ENCODE measurements around the gene TAB3. TPM values are rescaled to one million over a fixed set of nuclear protein-coding genes. Genes with fewer than 3 reads are reported as not detected.

The TAB3 gene
- total RNA-seq, 2 donors from 2014 or later = 34.8 to 40.6 TPM

DNA sequence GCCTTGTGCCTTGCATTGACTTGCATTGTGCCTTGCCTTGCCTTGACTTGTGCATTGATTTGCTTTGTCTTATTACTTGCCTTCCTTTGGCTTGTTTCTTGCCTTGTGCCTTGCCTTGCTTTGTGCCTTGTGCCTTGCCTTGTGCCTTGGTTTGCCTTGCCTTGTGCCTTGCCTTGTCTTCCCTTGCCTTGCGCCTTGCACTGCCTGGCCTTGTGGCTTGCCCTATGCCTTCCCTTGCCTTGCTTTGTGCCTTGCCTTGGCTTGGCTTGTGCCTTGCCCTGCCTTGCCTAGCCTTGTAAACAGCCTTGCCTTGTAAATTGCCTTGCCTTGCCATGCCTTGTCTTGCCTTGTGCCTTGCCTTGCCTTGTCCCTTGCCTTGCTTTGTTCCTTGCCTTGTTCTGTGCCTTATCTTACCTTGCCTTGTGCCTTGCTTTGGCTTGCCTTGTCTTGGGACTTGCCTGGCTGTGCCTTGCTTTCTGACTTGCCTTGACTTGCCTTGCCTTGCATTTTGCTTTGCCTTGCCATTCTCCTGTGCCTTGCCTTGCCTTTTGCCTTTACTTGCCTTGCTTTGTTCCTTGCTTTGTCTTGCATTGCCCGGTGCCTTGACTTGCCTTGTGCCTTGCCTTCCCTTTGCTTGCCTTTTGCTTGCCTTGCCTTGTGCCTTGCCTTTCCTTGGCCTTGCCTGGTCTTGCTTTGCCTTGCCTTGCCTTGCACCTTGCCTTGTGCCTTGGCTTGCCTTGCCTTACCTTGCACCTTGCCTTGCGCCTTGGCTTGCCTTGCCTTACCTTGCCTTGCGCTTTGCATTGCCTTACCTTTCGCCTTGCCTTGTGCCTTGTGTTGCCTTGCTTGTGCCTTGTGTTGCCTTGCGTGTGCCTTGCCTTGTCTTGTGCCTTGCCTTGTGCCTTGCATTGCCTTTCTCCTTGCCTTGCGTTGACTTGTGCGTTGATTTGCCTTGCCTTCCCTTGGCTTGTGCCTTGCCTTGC lies 97.5 kb downstream of the TAB3 start:
- Histone ChIP-seq H3K4me3 (no peak overlapping the region), H3K4me1 (ENCODE audit: control insufficient read depth in 1 of 2, low read depth in 2 of 2) (no peaks in the 10 kb centered on the region), H3K27me3 (replicated peaks; ENCODE audit: insufficient read depth) (no peaks in the 10 kb centered on the region), H3K9me3 (no peaks in the 10 kb centered on the region), H3K36me3 (no peaks in the 10 kb centered on the region), H3K27ac (no peak overlapping the region)
- DNase-seq (ENCODE audit: low spot score) (no peak), ATAC-seq (ENCODE audit: insufficient number of reproducible peaks, low FRiP score, low read depth) (no peak)
- TF ChIP-seq, protein P1, sequence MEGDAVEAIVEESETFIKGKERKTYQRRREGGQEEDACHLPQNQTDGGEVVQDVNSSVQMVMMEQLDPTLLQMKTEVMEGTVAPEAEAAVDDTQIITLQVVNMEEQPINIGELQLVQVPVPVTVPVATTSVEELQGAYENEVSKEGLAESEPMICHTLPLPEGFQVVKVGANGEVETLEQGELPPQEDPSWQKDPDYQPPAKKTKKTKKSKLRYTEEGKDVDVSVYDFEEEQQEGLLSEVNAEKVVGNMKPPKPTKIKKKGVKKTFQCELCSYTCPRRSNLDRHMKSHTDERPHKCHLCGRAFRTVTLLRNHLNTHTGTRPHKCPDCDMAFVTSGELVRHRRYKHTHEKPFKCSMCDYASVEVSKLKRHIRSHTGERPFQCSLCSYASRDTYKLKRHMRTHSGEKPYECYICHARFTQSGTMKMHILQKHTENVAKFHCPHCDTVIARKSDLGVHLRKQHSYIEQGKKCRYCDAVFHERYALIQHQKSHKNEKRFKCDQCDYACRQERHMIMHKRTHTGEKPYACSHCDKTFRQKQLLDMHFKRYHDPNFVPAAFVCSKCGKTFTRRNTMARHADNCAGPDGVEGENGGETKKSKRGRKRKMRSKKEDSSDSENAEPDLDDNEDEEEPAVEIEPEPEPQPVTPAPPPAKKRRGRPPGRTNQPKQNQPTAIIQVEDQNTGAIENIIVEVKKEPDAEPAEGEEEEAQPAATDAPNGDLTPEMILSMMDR (IDR thresholded peaks at IDR 0.05) = no peak

- Histone ChIP-seq H3K4me1 (ENCODE audit: control insufficient read depth in 1 of 2, low read depth in 2 of 2) (no peaks in the 10 kb centered on the region), H3K9me3 (no peaks in the 10 kb centered on the region), H3K4me3 (no peak overlapping the region), H3K27me3 (replicated peaks; ENCODE audit: insufficient read depth) (no peaks in the 10 kb centered on the region), H3K27ac (no peak overlapping the region), H3K36me3 (no peaks in the 10 kb centered on the region)
- ATAC-seq (ENCODE audit: insufficient number of reproducible peaks, low FRiP score, low read depth) (no peak), DNase-seq (ENCODE audit: low spot score) (no peak)
- TF ChIP-seq, protein P1 (IDR thresholded peaks at IDR 0.05) = no peak
Measured at GRCh38 chrX:30787012-30787411, 102.0 kb downstream of the TAB3 start.

GRCh38 chrX:30786374-30786773 lies 102.7 kb downstream of the TAB3 start:
- no peaks in the 10 kb centered on the region for H3K9me3 ChIP-seq
- ATAC-seq (ENCODE audit: insufficient number of reproducible peaks, low FRiP score, low read depth) (no peak), DNase-seq (ENCODE audit: low spot score) (no peak)
- no peak overlapping the region for H3K27ac ChIP-seq
- no peaks in the 10 kb centered on the region for H3K36me3 ChIP-seq
- H3K27me3 ChIP-seq (replicated peaks; ENCODE audit: insufficient read depth) = no peaks in the 10 kb centered on the region
- H3K4me3 ChIP-seq = no peak overlapping the region
- H3K4me1 ChIP-seq (ENCODE audit: control insufficient read depth in 1 of 2, low read depth in 2 of 2) = no peaks in the 10 kb centered on the region
- TF ChIP-seq, protein P1 (IDR thresholded peaks at IDR 0.05) = no peak

DNA sequence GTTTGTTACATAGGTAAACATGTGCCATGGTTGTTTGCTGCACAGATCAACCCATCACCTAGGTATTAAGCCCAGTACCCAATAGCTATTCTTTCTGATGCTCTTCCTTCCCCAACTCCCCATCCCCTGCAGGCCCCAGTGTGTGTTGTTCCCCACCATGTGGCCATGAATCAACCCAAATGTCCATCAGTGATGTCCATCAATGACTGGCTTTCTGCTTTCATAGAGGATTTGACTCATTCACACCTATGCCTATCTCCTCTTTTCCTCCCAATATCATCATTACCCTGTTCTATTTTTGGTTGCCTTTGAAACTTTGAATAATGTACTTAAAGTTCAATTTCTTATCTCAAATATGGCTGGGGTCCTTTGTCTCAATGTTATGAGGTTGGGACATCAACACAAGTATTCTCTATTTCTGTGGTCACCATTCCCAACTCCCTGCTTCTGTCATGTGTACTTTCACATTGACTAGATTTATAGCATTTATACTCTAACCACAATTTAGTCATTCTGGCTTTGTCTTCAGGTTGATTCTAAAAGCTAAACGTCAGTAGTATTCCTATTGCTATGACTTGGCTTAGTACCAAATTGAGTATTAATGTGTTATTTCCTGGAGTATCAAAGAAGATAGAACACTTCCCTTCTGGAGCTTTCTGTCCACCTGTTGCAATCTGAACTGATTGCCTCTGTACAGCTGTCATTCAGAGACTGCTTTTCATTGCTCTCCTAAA lies 107.2 kb downstream of the TAB3 start:
- Histone ChIP-seq H3K9me3 (no peaks in the 10 kb centered on the region), H3K27ac (no peak overlapping the region), H3K4me3 (no peak overlapping the region), H3K27me3 (replicated peaks; ENCODE audit: insufficient read depth) (no peaks in the 10 kb centered on the region), H3K36me3 (no peaks in the 10 kb centered on the region), H3K4me1 (ENCODE audit: control insufficient read depth in 1 of 2, low read depth in 2 of 2) (no peaks in the 10 kb centered on the region)
- ATAC-seq (ENCODE audit: insufficient number of reproducible peaks, low FRiP score, low read depth) = no peak
- TF ChIP-seq, protein P1 (IDR thresholded peaks at IDR 0.05) = no peak
- no peak for DNase-seq (ENCODE audit: low spot score)

GRCh38 chrX:30779453-30780030 lies 109.5 kb downstream of the TAB3 start:
- Histone ChIP-seq H3K36me3 (no peaks in the 10 kb centered on the region), H3K9me3 (no peaks in the 10 kb centered on the region), H3K27me3 (replicated peaks; ENCODE audit: insufficient read depth) (no peaks in the 10 kb centered on the region), H3K4me3 (no peak overlapping the region), H3K27ac (no peak overlapping the region), H3K4me1 (ENCODE audit: control insufficient read depth in 1 of 2, low read depth in 2 of 2) (no peaks in the 10 kb centered on the region)
- DNase-seq (ENCODE audit: low spot score) = no peak
- TF ChIP-seq, protein P1 (IDR thresholded peaks at IDR 0.05) = no peak
- no peak for ATAC-seq (ENCODE audit: insufficient number of reproducible peaks, low FRiP score, low read depth)
